ENCODE measurements around the gene GALNT13. TPM values are rescaled to one million over a fixed set of nuclear protein-coding genes. Genes with fewer than 3 reads are reported as not detected.

Gene GALNT13
- total and polyA plus RNA-seq, 2 donors (not counting 1 experiment from before 2014, with no cell fraction given), result not detected

DNA sequence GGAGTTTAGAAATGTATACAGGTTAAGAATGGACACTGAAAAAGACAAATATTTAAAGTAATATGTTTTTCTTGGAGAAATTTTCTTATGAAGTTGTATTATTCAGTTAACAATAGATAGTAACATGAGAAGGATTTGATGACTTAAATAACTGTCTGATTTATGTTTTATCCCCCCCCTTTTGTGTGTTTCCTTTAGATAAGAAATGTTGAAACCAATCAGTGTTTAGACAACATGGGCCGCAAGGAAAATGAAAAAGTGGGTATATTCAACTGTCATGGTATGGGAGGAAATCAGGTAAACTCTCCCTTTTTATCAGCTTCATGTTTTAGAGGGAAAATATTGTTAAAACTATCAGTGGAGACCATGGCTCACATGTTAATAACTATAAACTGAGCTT is 537.1 kb downstream of the GALNT13 start:
- no peaks in the 10 kb centered on the region for H3K27me3 Mint-ChIP-seq
- no peak overlapping the region for H3K27ac Mint-ChIP-seq
- ChIA-PET POLR2A (no interaction called here), CTCF (no interaction called here)
- Histone ChIP-seq H3K36me3 (replicated peaks in 1 of 2; ENCODE audit: control extremely low read depth in 1 of 2, control insufficient read depth in 1 of 2, extremely low read depth in 1 of 2, insufficient read depth in 2 of 2, low read length in 1 of 2) (no peaks in the 10 kb centered on the region), H3K9me3 (ENCODE audit: control extremely low read depth in 1 of 3, control insufficient read depth in 2 of 3, insufficient read depth in 1 of 3, low read length in 2 of 3) (no peaks in the 10 kb centered on the region), H3K9ac (ENCODE audit: low read length) (no peak overlapping the region), H3K27ac (ENCODE audit: low read length in 2 of 2) (no peak overlapping the region), H3K79me2 (ENCODE audit: control insufficient read depth, insufficient read depth, low read length) (no peaks in the 10 kb centered on the region), H3K4me3 (ENCODE audit: control extremely low read depth in 1 of 5, extremely low read depth in 1 of 5, insufficient read depth in 1 of 5, low read depth in 2 of 5, low read length in 4 of 5) (no peak overlapping the region), H3K4me1 (ENCODE audit: control insufficient read depth in 2 of 2, insufficient read depth in 2 of 2, low read length in 2 of 2) (no peaks in the 10 kb centered on the region), H3K27me3 (replicated peaks in 1 of 4; ENCODE audit: control extremely low read depth in 1 of 4, control insufficient read depth in 3 of 4, insufficient read depth in 4 of 4, low read length in 3 of 4) (no peaks in the 10 kb centered on the region), H3K4me2 (replicated peaks; ENCODE audit: low read depth, low read length, poor library complexity, severe bottlenecking) (no peak overlapping the region), H4K20me1 (ENCODE audit: control insufficient read depth, insufficient read depth, low read length, poor library complexity, severe bottlenecking) (no peaks in the 10 kb centered on the region), H2AFZ (ENCODE audit: insufficient read depth, low read depth, low read length, poor library complexity, severe bottlenecking) (no peak overlapping the region)
- intact Hi-C loops (cut with micrococcal nuclease), result no loop called here
- no peak overlapping the region for H3K4me3 Mint-ChIP-seq
- H3K4me1 Mint-ChIP-seq, result no peaks in the 10 kb centered on the region
- H3K9me3 Mint-ChIP-seq (ENCODE audit: insufficient read depth), result no peaks in the 10 kb centered on the region
- TF ChIP-seq EZH2 (IDR thresholded peaks at IDR 0.05; ENCODE audit: borderline replicate concordance, insufficient read depth, low read depth, low read length, poor library complexity, severe bottlenecking), result no peak
- TF ChIP-seq, protein P1, sequence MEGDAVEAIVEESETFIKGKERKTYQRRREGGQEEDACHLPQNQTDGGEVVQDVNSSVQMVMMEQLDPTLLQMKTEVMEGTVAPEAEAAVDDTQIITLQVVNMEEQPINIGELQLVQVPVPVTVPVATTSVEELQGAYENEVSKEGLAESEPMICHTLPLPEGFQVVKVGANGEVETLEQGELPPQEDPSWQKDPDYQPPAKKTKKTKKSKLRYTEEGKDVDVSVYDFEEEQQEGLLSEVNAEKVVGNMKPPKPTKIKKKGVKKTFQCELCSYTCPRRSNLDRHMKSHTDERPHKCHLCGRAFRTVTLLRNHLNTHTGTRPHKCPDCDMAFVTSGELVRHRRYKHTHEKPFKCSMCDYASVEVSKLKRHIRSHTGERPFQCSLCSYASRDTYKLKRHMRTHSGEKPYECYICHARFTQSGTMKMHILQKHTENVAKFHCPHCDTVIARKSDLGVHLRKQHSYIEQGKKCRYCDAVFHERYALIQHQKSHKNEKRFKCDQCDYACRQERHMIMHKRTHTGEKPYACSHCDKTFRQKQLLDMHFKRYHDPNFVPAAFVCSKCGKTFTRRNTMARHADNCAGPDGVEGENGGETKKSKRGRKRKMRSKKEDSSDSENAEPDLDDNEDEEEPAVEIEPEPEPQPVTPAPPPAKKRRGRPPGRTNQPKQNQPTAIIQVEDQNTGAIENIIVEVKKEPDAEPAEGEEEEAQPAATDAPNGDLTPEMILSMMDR (IDR thresholded peaks at IDR 0.05), result no peak
- no CpG with 5 or more reads among the region's 1 CpG for WGBS (ENCODE audit: insufficient coverage)
- ATAC-seq (ENCODE audit: low read depth) (no peak), DNase-seq (no peak)

DNA sequence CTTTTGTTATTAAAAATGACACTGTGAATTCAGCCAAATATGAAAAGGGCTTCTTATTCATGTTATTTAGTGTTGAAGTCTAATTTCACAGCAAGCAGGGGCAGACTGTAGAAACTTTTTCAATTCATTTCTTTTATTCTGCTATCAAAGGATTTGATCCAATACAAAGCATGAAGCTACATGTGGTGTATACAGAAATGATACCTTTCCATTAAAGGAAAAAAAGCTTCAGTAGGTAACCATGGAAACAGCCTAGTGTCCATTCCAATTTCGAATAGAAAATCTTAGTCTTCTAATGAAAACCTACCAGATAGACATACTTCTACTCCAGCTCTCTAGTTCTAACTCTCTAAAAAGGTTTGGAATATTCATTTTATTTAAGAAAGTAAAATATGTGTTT is 550.5 kb downstream of the GALNT13 start:
- Histone ChIP-seq H4K20me1 (ENCODE audit: control insufficient read depth, insufficient read depth, low read length, poor library complexity, severe bottlenecking) (no peaks in the 10 kb centered on the region), H3K4me3 (ENCODE audit: control extremely low read depth in 1 of 5, extremely low read depth in 1 of 5, insufficient read depth in 1 of 5, low read depth in 2 of 5, low read length in 4 of 5) (no peak overlapping the region), H2AFZ (ENCODE audit: insufficient read depth, low read depth, low read length, poor library complexity, severe bottlenecking) (no peak overlapping the region), H3K36me3 (replicated peaks in 1 of 2; ENCODE audit: control extremely low read depth in 1 of 2, control insufficient read depth in 1 of 2, extremely low read depth in 1 of 2, insufficient read depth in 2 of 2, low read length in 1 of 2) (no peaks in the 10 kb centered on the region), H3K9me3 (ENCODE audit: control extremely low read depth in 1 of 3, control insufficient read depth in 2 of 3, insufficient read depth in 1 of 3, low read length in 2 of 3) (no peaks in the 10 kb centered on the region), H3K4me2 (replicated peaks; ENCODE audit: low read depth, low read length, poor library complexity, severe bottlenecking) (no peak overlapping the region), H3K4me1 (ENCODE audit: control insufficient read depth in 2 of 2, insufficient read depth in 2 of 2, low read length in 2 of 2) (no peaks in the 10 kb centered on the region), H3K27ac (ENCODE audit: low read length in 2 of 2) (no peak overlapping the region), H3K9ac (ENCODE audit: low read length) (no peak overlapping the region), H3K79me2 (ENCODE audit: control insufficient read depth, insufficient read depth, low read length) (no peaks in the 10 kb centered on the region), H3K27me3 (replicated peaks in 1 of 4; ENCODE audit: control extremely low read depth in 1 of 4, control insufficient read depth in 3 of 4, insufficient read depth in 4 of 4, low read length in 3 of 4) (no peaks in the 10 kb centered on the region)
- no peaks in the 10 kb centered on the region for H3K4me1 Mint-ChIP-seq
- ChIA-PET CTCF (no interaction called here), POLR2A (no interaction called here)
- no peaks in the 10 kb centered on the region for H3K27me3 Mint-ChIP-seq
- H3K4me3 Mint-ChIP-seq, result no peak overlapping the region
- ATAC-seq (ENCODE audit: low read depth) (no peak), DNase-seq (no peak)
- TF ChIP-seq, protein P1 (IDR thresholded peaks at IDR 0.05), result no peak
- TF ChIP-seq EZH2 (IDR thresholded peaks at IDR 0.05; ENCODE audit: borderline replicate concordance, insufficient read depth, low read depth, low read length, poor library complexity, severe bottlenecking), result no peak
- no CpG with 5 or more reads among the region's 1 CpG for WGBS (ENCODE audit: insufficient coverage)
- intact Hi-C loops (cut with micrococcal nuclease), result no loop called here
- H3K9me3 Mint-ChIP-seq (ENCODE audit: insufficient read depth), result peaks cover 2% of the 10 kb centered on the region
- no peak overlapping the region for H3K27ac Mint-ChIP-seq
